HCT116 (cell line): ENCODE data around the gene TAP1. TPM values are rescaled to one million over a fixed set of nuclear protein-coding genes. Genes with fewer than 3 reads are reported as not detected.

Experiments
- ATAC-seq: fragments of 200-7000 bp; cut with Tn5 transposase; 2 replicates; pipeline ENCODE4 v1.9.1; 2020; ENCODE audit warnings: mild to moderate bottlenecking, moderate library complexity
- BruUV-seq: library from RNA; stranded (reverse); fragments of 400-500 nt; replicated peaks from 2 replicates; lab custom pipeline; 2021; lab: Mats Ljungman, UMichigan
- CTCF ChIA-PET: fragments of 300-600 bp; sonication (Branson Sonifier 250); formaldehyde crosslinking; loops from one replicate; lab custom pipeline; 2021; ENCODE audit warnings: antibody characterized with exemption; lab: Charles Lee
- POLR2A ChIA-PET: fragments of 300-600, 350-600 bp; sonication (Branson Sonifier 250); formaldehyde crosslinking; loops from one replicate; lab custom pipeline; 2021; ENCODE audit warnings: antibody characterized with exemption; lab: Charles Lee
- RAD21 ChIA-PET, 2 experiments: fragments of 300-600 bp; sonication (Branson Sonifier 250); formaldehyde crosslinking; loops; one replicate each; lab custom pipeline; 2023; ENCODE audit warnings: low total read pairs in 2 of 2; ENCODE audit not compliant: uncharacterized antibody in 2 of 2, unreplicated experiment in 2 of 2, low non-redundant PET in 1 of 2; lab: Charles Lee
- DNase-seq: peaks from one replicate; pipeline ENCODE4 v3.0.0-alpha.2; 2010; ENCODE audit warnings: low read depth, low spot score
- H2AFZ ChIP-seq: fragments of 200-600 bp; shearing (Covaris generic), sonication (generic); 2 replicates; pipeline ENCODE4 v1.6.1; 2017; ENCODE audit warnings: low read depth, mixed run types, mixed read lengths, antibody characterized with exemption, low read length; ENCODE audit not compliant: poor library complexity, severe bottlenecking
- H3K27ac ChIP-seq: 2 replicates; pipeline ENCODE4 v1.5.1; 2012; ENCODE audit warnings: low read depth, low read length
- H3K27me3 ChIP-seq: fragments of 200-600 bp; sonication (generic); 2 replicates; pipeline ENCODE4 v1.6.1; 2016; ENCODE audit warnings: mixed run types, low read length, mixed read lengths; ENCODE audit not compliant: insufficient read depth
- H3K36me3 ChIP-seq, 2 experiments: fragments of 200-500 bp in 1 of 2; fragments of 200-600 bp in 1 of 2; sonication (Bioruptor generic) in 1 of 2; sonication (generic) in 1 of 2; 2 replicates each; pipeline versions ENCODE4 v1.5.1 to v1.6.1; 2014 to 2016; ENCODE audit warnings: low read length in 2 of 2, inconsistent platforms in 1 of 2, mixed read lengths in 1 of 2, mixed run types in 1 of 2; ENCODE audit not compliant: insufficient read depth in 2 of 2, control insufficient read depth in 1 of 2
- H3K4me1 ChIP-seq, 2 experiments: fragments of 200-600 bp in 1 of 2; sonication (generic) in 1 of 2; 2 replicates each; pipeline versions ENCODE4 v1.5.1 to v1.6.1; 2012 to 2017; ENCODE audit warnings: low read length in 2 of 2, inconsistent platforms in 1 of 2, mild to moderate bottlenecking in 1 of 2, mixed read lengths in 1 of 2, mixed run types in 1 of 2, moderate library complexity in 1 of 2; ENCODE audit not compliant: insufficient read depth in 2 of 2, control insufficient read depth in 1 of 2
- H3K4me2 ChIP-seq: fragments of 200-600 bp; sonication (generic); 2 replicates; pipeline ENCODE4 v1.6.1; 2017; ENCODE audit warnings: mixed run types, low read length, mixed read lengths
- H3K4me3 ChIP-seq, 2 experiments: fragments of 200-600 bp in 1 of 2; sonication (generic) in 1 of 2; replicated peaks in 1 of 2; 2 replicates each; pipeline ENCODE4 v1.5.1; 2011 to 2016; ENCODE audit warnings: low read length in 2 of 2, control low read depth in 1 of 2, low read depth in 1 of 2, mild to moderate bottlenecking in 1 of 2, mixed read lengths in 1 of 2, mixed run types in 1 of 2
- H3K79me2 ChIP-seq: fragments of 200-600 bp; sonication (generic); 2 replicates; pipeline ENCODE4 v1.6.1; 2017; ENCODE audit warnings: mild to moderate bottlenecking, mixed run types, low read length, moderate library complexity, mixed read lengths; ENCODE audit not compliant: insufficient read depth
- H3K9ac ChIP-seq: fragments of 200-600 bp; sonication (generic); 2 replicates; pipeline ENCODE4 v1.6.1; 2016; ENCODE audit warnings: low read length, mixed read lengths
- H3K9me2 ChIP-seq: fragments of 200-600 bp; sonication (generic), shearing (Covaris generic); 2 replicates; pipeline ENCODE4 v1.6.1; 2017; ENCODE audit warnings: mixed run types, mild to moderate bottlenecking, moderate library complexity; ENCODE audit not compliant: insufficient read depth
- H3K9me3 ChIP-seq, 2 experiments: fragments of 200-500 bp in 1 of 2; fragments of 200-600 bp in 1 of 2; sonication (Bioruptor generic) in 1 of 2; sonication (generic) in 1 of 2; 2 replicates each; pipeline ENCODE4 v1.6.1; 2014 to 2017; ENCODE audit warnings: low read length in 2 of 2, mixed read lengths in 2 of 2, inconsistent platforms in 1 of 2, low read depth in 1 of 2, mild to moderate bottlenecking in 1 of 2, mixed run types in 1 of 2, moderate library complexity in 1 of 2; ENCODE audit not compliant: control insufficient read depth in 1 of 2, insufficient read depth in 1 of 2
- H4K20me1 ChIP-seq: fragments of 200-600 bp; sonication (generic), shearing (Covaris generic); 2 replicates; pipeline ENCODE4 v1.6.1; 2017; ENCODE audit warnings: mixed run types, mild to moderate bottlenecking, moderate library complexity; ENCODE audit not compliant: insufficient read depth
- CBX3 ChIP-seq: IDR thresholded peaks from 2 replicates; pipeline ENCODE4 v1.6.1; 2012; ENCODE audit warnings: low read depth
- CEBPB ChIP-seq: IDR thresholded peaks from 2 replicates; pipeline ENCODE4 v1.6.1; 2012; ENCODE audit warnings: low read depth
- CTCF ChIP-seq, 3 experiments: fragments of 200-600 bp in 1 of 3; sonication (generic) in 1 of 3; IDR thresholded peaks in 2 of 3; conservative IDR thresholded peaks in 1 of 3; 2 replicates each; pipeline ENCODE4 v1.5.1; 2012 to 2017; ENCODE audit warnings: low read depth in 2 of 3, low read length in 2 of 3, antibody characterized with exemption in 1 of 3, borderline replicate concordance in 1 of 3, control low read depth in 1 of 3, mild to moderate bottlenecking in 1 of 3, mixed read lengths in 1 of 3, mixed run types in 1 of 3, moderate library complexity in 1 of 3; ENCODE audit not compliant: insufficient read depth in 1 of 3
- JUND ChIP-seq: IDR thresholded peaks from 2 replicates; pipeline ENCODE4 v1.6.1; 2012
- POLR2AphosphoS5 ChIP-seq: IDR thresholded peaks from 2 replicates; pipeline ENCODE4 v1.6.1; 2011; ENCODE audit warnings: mild to moderate bottlenecking, low read depth, low read length, moderate library complexity
- RAD21 ChIP-seq: IDR thresholded peaks from 2 replicates; pipeline ENCODE4 v1.6.1; 2012; ENCODE audit warnings: low read depth, mild to moderate bottlenecking
- ZFX ChIP-seq: fragments of 450-650 bp; IDR thresholded peaks from 2 replicates; pipeline ENCODE4 v1.6.1; 2017
- ZNF274 ChIP-seq: fragments of 200-500 bp; sonication (Bioruptor generic); IDR thresholded peaks from 2 replicates; pipeline ENCODE4 v1.6.1; 2014; ENCODE audit warnings: mild to moderate bottlenecking, low read depth, low read length, inconsistent platforms
- intact Hi-C: fragments of 100-400 bp; cut with micrococcal nuclease; formaldehyde crosslinking; loops from 2 replicates; pipeline ENCODE4 v1.10.0; 2022
- total RNA-seq: library from RNA; stranded (reverse); gene quantifications from one replicate; pipeline ENCODE4 v1.2.1, GENCODE V29; 2021; ENCODE audit not compliant: unreplicated experiment

Gene TAP1
- total RNA-seq, 1 experiment from 2014 or later: 32.2 TPM

GRCh38 chr6:32799168-32799567 lies 54.3 kb downstream of the TAP1 start:
- Histone ChIP-seq H2AFZ (no peak overlapping the region), H3K27ac (no peak overlapping the region), H3K27me3 (peaks cover 54% of the 10 kb centered on the region), H3K4me1 (peaks cover 0 to 5% of the 10 kb centered on the region in 2 experiments; a peak in 1 of 4 replicates), H3K4me2 (no peak overlapping the region), H3K36me3 (no peaks in the 10 kb centered on the region), H3K9me3 (no peaks in the 10 kb centered on the region), H3K79me2 (no peaks in the 10 kb centered on the region), H3K9me2 (no peaks in the 10 kb centered on the region), H3K9ac (no peak overlapping the region), H3K4me3 (no peak overlapping the region), H4K20me1 (no peaks in the 10 kb centered on the region)
- RAD21 ChIA-PET: interaction anchor here in 1 of 2 experiments (1.1 kb wide), 1 partner anchor 69 kb away, joined by 3 read pairs; no protein-coding TSS in a partner anchor
- POLR2A ChIA-PET: interaction anchor here (0.8 kb wide), 1 partner anchor 544 kb away, joined by 3 read pairs; no protein-coding TSS in a partner anchor
- CTCF ChIA-PET: interaction anchor here (0.9 to 2.0 kb wide), 3 partner anchors 17 to 107 kb away, joined by 3 to 9 read pairs (median 3); no protein-coding TSS in a partner anchor
- no peak for TF ChIP-seq ZNF274
- no peak for ATAC-seq
- intact Hi-C loops: loop anchor here (5.0 kb wide), 1 partner anchor 1027 kb away; no protein-coding TSS in a partner anchor
- DNase-seq: no peak
- no TSS peak for BruUV-seq

GRCh38 chr6:32796848-32797776 lies 56.4 kb downstream of the TAP1 start:
- DNase-seq: peak; percentile 31
- Histone ChIP-seq H3K4me3 (peak overlapping the region; percentile 24 to 45), H3K9me2 (no peaks in the 10 kb centered on the region), H3K36me3 (no peaks in the 10 kb centered on the region), H3K79me2 (no peaks in the 10 kb centered on the region), H3K9me3 (no peaks in the 10 kb centered on the region), H3K4me1 (peaks cover 0 to 5% of the 10 kb centered on the region in 2 experiments; a peak in 1 of 4 replicates), H2AFZ (peak overlapping the region; percentile 91), H3K4me2 (peak overlapping the region; percentile 76), H3K27ac (no peak overlapping the region), H3K9ac (no peak overlapping the region), H4K20me1 (no peaks in the 10 kb centered on the region), H3K27me3 (peaks cover 34% of the 10 kb centered on the region)
- intact Hi-C loops: loop anchor here (2.0 to 5.0 kb wide), 4 partner anchors 72 to 1025 kb away; no protein-coding TSS in a partner anchor
- ChIA-PET POLR2A (no interaction called here), CTCF (interaction anchor here (1.1 to 1.6 kb wide), 4 partner anchors 11 to 383 kb away, joined by 4 to 11 read pairs (median 5); no protein-coding TSS in a partner anchor), RAD21 (interaction anchor here in 1 of 2 experiments (0.6 kb wide), 1 partner anchor 93 kb away, joined by 3 read pairs; no protein-coding TSS in a partner anchor)
- BruUV-seq: no TSS peak
- TF ChIP-seq ZFX (no peak), POLR2AphosphoS5 (no peak), CBX3 (no peak), CTCF (IDR thresholded peaks at IDR 0.05 in 2 of 3, conservative IDR thresholded peaks at IDR 0.05 in 1 of 3; ENCODE audit: borderline replicate concordance in 1 of 3, insufficient read depth in 1 of 3, low read depth in 2 of 3, low read length in 2 of 3) (peak; percentile 67 to 91 (median 72); a peak in 5 of 6 replicates), ZNF274 (no peak), CEBPB (peak; percentile 86), RAD21 (peak; percentile 86), JUND (no peak)
- ATAC-seq: peak; percentile 93
